ENCODE measurements around the gene ZRSR2. TPM values are rescaled to one million over a fixed set of nuclear protein-coding genes. Genes with fewer than 3 reads are reported as not detected.

The ZRSR2 gene
- total RNA-seq, 1 experiment from 2014 or later: 4.6 TPM

DNA sequence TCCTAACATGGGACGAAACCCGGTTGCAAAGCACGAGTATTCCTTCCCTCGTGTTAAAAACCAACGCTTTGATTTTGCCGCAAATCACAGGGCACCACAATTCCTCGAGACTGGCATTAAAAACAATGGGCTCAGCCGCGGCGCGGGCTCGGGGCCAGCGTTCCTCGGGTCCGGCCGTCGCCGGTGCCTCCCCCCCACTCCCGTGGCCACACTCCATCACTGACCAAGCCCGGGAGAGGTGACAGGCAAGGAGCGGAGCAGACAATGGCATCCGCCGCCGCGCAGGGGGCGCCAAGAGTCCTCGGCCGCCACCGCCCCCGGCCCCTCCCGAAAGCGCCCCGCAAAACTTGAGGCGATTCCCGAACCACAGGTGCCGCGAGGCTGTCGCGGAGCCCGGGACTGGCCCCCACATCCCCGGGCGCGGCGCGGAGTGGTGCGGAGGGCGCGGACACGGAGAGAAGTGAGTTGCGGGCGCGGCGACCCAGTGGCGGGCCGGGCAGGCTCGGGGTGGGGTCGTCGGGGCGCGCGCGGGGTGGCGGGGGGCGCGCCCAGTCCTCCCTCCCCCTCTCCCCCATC is 63.9 kb downstream of the ZRSR2 start:
- BruUV-seq (replicated peaks): no TSS peak
- Histone ChIP-seq H3K4me3 (replicated peaks in 1 of 2; ENCODE audit: low read depth in 1 of 2, low read length in 2 of 2) (peak overlapping the region; percentile 56 to 65), H3K9me2 (ENCODE audit: insufficient read depth) (no peaks in the 10 kb centered on the region), H2AFZ (ENCODE audit: low read depth, low read length, poor library complexity, severe bottlenecking) (no peak overlapping the region), H3K9me3 (ENCODE audit: control insufficient read depth in 1 of 2, insufficient read depth in 1 of 2, low read depth in 1 of 2, low read length in 2 of 2) (no peaks in the 10 kb centered on the region), H3K4me1 (ENCODE audit: control insufficient read depth in 1 of 2, insufficient read depth in 2 of 2, low read length in 2 of 2) (peaks cover 0 to 18% of the 10 kb centered on the region in 2 experiments; a peak in 2 of 4 replicates), H3K79me2 (ENCODE audit: insufficient read depth, low read length) (0 out of 2 replicates have a peak, but pooled peaks cover 7% of the 10 kb centered on the region), H3K9ac (ENCODE audit: low read length) (peak overlapping the region; percentile 57), H3K36me3 (ENCODE audit: control insufficient read depth in 1 of 2, insufficient read depth in 2 of 2, low read length in 2 of 2) (no peaks in the 10 kb centered on the region), H3K27me3 (ENCODE audit: insufficient read depth, low read length) (no peaks in the 10 kb centered on the region), H3K4me2 (ENCODE audit: low read length) (peak overlapping the region; percentile 79), H3K27ac (ENCODE audit: low read depth, low read length) (peak overlapping the region; percentile 43; the same call in 1 of the 2 replicates), H4K20me1 (ENCODE audit: insufficient read depth) (no peaks in the 10 kb centered on the region)
- ATAC-seq: peak; percentile 46
- TF ChIP-seq RAD21 (IDR thresholded peaks at IDR 0.05; ENCODE audit: low read depth) (peak; percentile 34), ZNF274 (IDR thresholded peaks at IDR 0.05; ENCODE audit: low read depth, low read length) (no peak), SRF (IDR thresholded peaks at IDR 0.05; ENCODE audit: low read depth) (no peak), CTCF (IDR thresholded peaks at IDR 0.05 in 2 of 3, conservative IDR thresholded peaks at IDR 0.05 in 1 of 3; ENCODE audit: borderline replicate concordance in 1 of 3, insufficient read depth in 1 of 3, low read depth in 2 of 3, low read length in 2 of 3) (no peak), TCF7L2 (IDR thresholded peaks at IDR 0.05; ENCODE audit: borderline replicate concordance, extremely low read depth, insufficient read depth, insufficient read length) (peak; percentile 21), CBX3 (IDR thresholded peaks at IDR 0.05; ENCODE audit: low read depth) (no peak), SIN3A (IDR thresholded peaks at IDR 0.05; ENCODE audit: low read depth) (peak; percentile 40; the same call in 1 of the 2 replicates)
- intact Hi-C loops (cut with micrococcal nuclease): loop anchor here (10.0 kb wide), 2 partner anchors 581 to 861 kb away; partner anchors contain the start of genes CTPS2 and SYAP1
- ChIA-PET RAD21 (ENCODE audit: low non-redundant PET in 1 of 2, low total read pairs in 2 of 2, uncharacterized antibody in 2 of 2, unreplicated experiment in 2 of 2) (no interaction called here), POLR2A (no interaction called here), CTCF (no interaction called here)
- no peak for DNase-seq (ENCODE audit: low read depth, low spot score)

Measured in HCT116 (cell line).